Activated CD8-positive, alpha-beta T cell treated with anti-CD3 and anti-CD28 coated beads, Interleukin-2, amount 10 ng/mL, durations not matched to agents 7 days and 5 days (primary cell): ENCODE measurements around the gene VSTM2B. TPM values are rescaled to one million over a fixed set of nuclear protein-coding genes. Genes with fewer than 3 reads are reported as not detected.

Experiments used
- ATAC-seq: fragments of 150-1000 bp; cut with Tn5 transposase; one replicate; pipeline ENCODE4 v1.10.0; 2021; ENCODE audit warnings: moderate library complexity
- CTCF ChIA-PET: fragments of 350-600 bp; sonication (Branson Sonifier 250); formaldehyde crosslinking; loops from one replicate; lab custom pipeline; 2021; ENCODE audit warnings: antibody characterized with exemption; lab: Charles Lee
- POLR2A ChIA-PET: fragments of 350-600 bp; sonication (Branson Sonifier 250); formaldehyde crosslinking; loops from one replicate; lab custom pipeline; 2021; ENCODE audit warnings: antibody characterized with exemption; lab: Charles Lee
- DNase-seq: peaks from one replicate; pipeline ENCODE4 v3.0.0-alpha.2; 2020
- H3K27ac Mint-ChIP-seq: one replicate; pipeline ENCODE4 v1.8.0; 2021; ENCODE audit warnings: mild to moderate bottlenecking, mixed read lengths
- H3K27me3 Mint-ChIP-seq: one replicate; pipeline ENCODE4 v1.8.0; 2021; ENCODE audit warnings: low read depth, mixed read lengths
- H3K36me3 Mint-ChIP-seq: one replicate; pipeline ENCODE4 v1.8.0; 2021; ENCODE audit warnings: low read depth, mixed read lengths
- H3K4me1 Mint-ChIP-seq: one replicate; pipeline ENCODE4 v1.8.0; 2021; ENCODE audit warnings: low read depth, mixed read lengths
- H3K4me3 Mint-ChIP-seq: one replicate; pipeline ENCODE4 v1.8.0; 2021; ENCODE audit warnings: mild to moderate bottlenecking, mixed read lengths
- H3K9me3 Mint-ChIP-seq: one replicate; pipeline ENCODE4 v1.8.0; 2022; ENCODE audit warnings: mixed read lengths; ENCODE audit not compliant: insufficient read depth
- total RNA-seq, 2 experiments: library from RNA; stranded (reverse); gene quantifications; one replicate each; pipeline ENCODE4 v1.2.3, GENCODE V29; 2021

VSTM2B gene
- total RNA-seq, 2 experiments from 2014 or later: not detected

DNA sequence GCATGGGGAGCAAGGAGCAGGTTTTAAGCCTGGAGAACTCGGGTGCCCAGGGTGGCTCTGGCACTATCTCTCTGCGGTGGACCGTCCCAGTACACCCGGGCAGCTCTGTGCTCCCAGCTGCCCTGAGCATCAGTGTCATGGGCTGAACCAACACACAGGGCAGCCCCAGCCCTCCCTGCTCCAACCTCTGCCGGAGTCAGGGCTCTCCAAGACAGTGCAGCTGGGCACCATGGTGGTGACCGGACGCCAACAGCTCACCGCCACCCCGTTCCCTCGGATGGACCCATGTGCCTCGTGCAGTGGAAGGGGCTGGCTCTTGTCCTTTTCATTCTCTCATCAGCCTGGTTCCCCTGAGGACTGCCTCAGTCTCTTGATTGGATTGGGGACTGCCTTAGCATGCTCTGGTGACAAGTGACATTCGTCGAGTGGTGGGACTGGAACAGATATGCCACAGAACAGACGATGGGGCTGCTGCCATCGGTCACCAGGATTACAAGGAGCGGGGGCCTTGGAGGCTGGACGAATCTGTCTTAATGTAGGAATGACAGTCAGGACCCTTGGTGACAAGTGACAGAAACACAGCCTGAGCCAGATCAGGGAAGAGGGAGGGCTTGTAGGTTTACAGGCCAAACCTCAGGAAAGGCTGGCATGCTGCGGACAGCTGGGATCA, 25.7 kb upstream of the VSTM2B start:
- Mint-ChIP-seq H3K9me3 (no peaks in the 10 kb centered on the region), H3K27ac (no peak overlapping the region), H3K36me3 (no peaks in the 10 kb centered on the region), H3K4me3 (no peak overlapping the region), H3K27me3 (no peaks in the 10 kb centered on the region), H3K4me1 (no peaks in the 10 kb centered on the region)
- DNase-seq: no peak
- CTCF ChIA-PET: no interaction called here
- POLR2A ChIA-PET: no interaction called here
- ATAC-seq: no peak

DNA sequence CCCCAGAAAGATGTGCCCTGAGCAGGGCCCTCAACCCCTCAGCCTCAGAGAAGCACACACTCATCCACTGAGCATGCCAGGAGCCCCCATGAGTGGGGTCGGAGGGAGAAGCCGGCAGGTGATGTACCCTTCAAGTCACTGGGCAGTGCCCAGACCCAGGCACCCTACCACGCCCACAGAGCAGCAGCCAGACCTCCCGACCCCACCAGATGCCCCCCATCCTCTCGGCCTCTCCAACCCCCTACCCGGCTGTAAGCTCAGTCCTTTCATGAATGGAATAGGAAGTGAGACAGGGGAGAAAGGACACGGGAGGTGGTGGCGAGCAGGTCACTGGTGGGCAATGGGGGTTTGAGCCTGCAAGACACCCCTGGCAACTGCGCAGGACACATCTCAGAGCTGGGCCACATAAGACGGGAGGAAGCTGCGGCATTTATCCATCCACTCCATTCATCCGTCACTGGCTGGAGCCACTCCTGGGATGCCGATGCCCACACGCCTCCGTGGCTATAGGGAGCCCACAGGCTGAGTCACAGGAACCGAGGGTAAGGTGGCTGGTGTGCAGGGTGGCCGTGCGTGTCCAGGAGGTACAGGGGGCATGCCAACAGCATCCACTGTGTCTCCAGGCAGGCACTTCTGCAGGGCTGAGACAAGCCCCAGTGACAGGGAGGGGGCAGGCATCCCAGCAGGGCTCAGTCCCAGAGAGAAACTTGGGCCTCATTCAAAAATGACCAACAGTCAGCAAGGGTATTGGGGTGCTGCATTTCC, 23.8 kb upstream of the VSTM2B start:
- Mint-ChIP-seq H3K27ac (no peak overlapping the region), H3K4me1 (no peaks in the 10 kb centered on the region), H3K27me3 (no peaks in the 10 kb centered on the region), H3K9me3 (no peaks in the 10 kb centered on the region), H3K4me3 (no peak overlapping the region), H3K36me3 (no peaks in the 10 kb centered on the region)
- DNase-seq: no peak
- ChIA-PET CTCF (no interaction called here), POLR2A (no interaction called here)
- ATAC-seq: no peak

DNA sequence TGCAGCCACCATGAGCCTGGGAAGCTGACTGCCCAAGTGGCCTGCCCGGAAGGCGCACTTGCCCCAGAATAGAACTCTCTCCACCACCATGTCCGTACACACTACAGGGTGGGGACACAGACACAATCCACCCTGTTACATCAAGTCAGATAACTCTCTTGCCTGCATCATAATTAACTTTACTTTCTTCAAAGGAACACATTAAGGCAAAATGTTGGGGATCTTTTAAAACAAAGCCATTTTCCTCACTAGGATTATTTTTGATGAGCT, 23.3 kb upstream of the VSTM2B start:
- Mint-ChIP-seq H3K4me3 (no peak overlapping the region), H3K4me1 (no peaks in the 10 kb centered on the region), H3K36me3 (no peaks in the 10 kb centered on the region), H3K27ac (no peak overlapping the region), H3K27me3 (no peaks in the 10 kb centered on the region), H3K9me3 (no peaks in the 10 kb centered on the region)
- ChIA-PET POLR2A (no interaction called here), CTCF (no interaction called here)
- DNase-seq (no peak), ATAC-seq (no peak)

DNA sequence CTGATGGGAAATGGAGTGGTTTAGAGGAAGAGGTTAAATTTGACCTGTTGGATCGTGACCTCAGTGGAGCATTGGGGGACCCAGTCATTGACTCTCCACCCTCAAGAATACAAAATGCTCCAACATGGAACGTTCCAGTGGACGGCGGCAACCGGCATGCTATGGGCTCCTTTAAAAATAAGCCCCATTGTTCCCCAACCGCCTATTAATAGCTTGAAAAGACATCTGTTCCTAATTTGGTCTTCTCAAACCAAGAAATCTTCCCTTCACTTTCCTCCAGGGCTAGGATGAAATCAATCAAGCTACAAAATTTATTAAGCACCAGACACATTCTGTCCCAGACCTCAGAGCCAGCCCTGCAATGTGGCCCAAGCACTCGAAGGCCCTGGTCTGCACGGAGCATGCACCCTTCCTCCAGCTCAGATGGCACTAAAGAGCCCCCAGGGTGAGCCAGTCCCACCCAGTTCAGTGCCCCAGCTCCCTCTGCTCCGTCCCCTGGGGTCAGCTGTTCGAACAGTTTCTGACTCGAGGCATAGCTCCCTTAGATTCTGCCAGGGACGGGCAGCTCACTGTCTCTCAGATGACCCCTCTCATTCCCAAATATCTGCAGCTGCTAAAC, 22.5 kb upstream of the VSTM2B start:
- CTCF ChIA-PET: no interaction called here
- DNase-seq: no peak
- no peaks in the 10 kb centered on the region for H3K4me1 Mint-ChIP-seq

DNA sequence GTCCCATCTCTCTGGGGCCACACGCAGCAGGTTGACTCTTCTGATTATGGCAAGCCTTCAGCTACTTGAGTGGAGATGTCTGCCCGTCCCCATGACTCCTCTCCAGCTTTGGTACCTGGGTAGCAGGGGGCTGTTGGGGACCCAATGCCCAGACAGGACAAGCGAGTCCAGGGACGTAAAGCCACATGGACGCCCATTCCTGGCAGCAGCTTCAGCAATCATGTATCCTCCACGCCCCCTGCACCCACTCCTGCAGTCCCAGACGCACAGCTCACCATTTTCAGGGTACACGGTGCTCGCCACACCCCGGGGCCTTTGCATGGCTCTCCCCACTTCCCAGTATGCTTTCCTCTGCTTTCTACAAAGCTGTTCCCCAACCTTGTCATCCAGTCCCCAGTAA, 22.0 kb upstream of the VSTM2B start:
- DNase-seq (no peak), ATAC-seq (no peak)
- ChIA-PET CTCF (no interaction called here), POLR2A (no interaction called here)
- no peaks in the 10 kb centered on the region for H3K9me3 Mint-ChIP-seq
- no peaks in the 10 kb centered on the region for H3K36me3 Mint-ChIP-seq
- no peak overlapping the region for H3K4me3 Mint-ChIP-seq
- no peaks in the 10 kb centered on the region for H3K4me1 Mint-ChIP-seq
- H3K27ac Mint-ChIP-seq: no peak overlapping the region
- no peaks in the 10 kb centered on the region for H3K27me3 Mint-ChIP-seq

More for the DNA sequence above, 22.5 kb upstream of the VSTM2B start:
- POLR2A ChIA-PET: interaction anchor here (0.6 kb wide), 1 partner anchor 118 kb away, joined by 3 read pairs; no protein-coding TSS in a partner anchor
- no peak for ATAC-seq
- Mint-ChIP-seq H3K27me3 (no peaks in the 10 kb centered on the region), H3K4me3 (no peak overlapping the region), H3K36me3 (no peaks in the 10 kb centered on the region), H3K9me3 (no peaks in the 10 kb centered on the region), H3K27ac (no peak overlapping the region)

DNA sequence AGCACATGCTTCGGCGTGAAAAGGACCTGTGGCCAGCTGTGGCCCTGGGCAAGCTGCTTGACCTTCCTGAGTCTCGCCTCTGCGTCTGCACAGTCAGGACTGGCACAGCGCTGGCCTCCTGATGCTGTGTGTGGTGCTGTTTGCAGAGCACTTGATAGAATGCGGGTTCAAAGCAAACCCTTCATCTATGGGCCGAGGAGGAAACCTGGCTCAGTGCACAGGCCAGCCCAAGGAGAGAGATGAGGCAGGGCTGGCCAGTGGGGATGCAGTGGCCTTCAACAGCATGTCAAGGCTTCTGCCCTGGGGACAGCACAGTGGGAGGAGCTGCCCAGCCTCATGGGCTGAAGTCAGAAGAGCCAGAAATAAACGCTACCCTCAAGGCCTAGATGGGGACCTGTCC, 21.3 kb upstream of the VSTM2B start:
- no peaks in the 10 kb centered on the region for H3K4me1 Mint-ChIP-seq
- no peaks in the 10 kb centered on the region for H3K9me3 Mint-ChIP-seq
- no peak for DNase-seq
- H3K27me3 Mint-ChIP-seq: no peaks in the 10 kb centered on the region
- ChIA-PET POLR2A (no interaction called here), CTCF (no interaction called here)
- no peak overlapping the region for H3K27ac Mint-ChIP-seq
- H3K36me3 Mint-ChIP-seq: no peaks in the 10 kb centered on the region
- no peak for ATAC-seq
- H3K4me3 Mint-ChIP-seq: no peak overlapping the region

DNA sequence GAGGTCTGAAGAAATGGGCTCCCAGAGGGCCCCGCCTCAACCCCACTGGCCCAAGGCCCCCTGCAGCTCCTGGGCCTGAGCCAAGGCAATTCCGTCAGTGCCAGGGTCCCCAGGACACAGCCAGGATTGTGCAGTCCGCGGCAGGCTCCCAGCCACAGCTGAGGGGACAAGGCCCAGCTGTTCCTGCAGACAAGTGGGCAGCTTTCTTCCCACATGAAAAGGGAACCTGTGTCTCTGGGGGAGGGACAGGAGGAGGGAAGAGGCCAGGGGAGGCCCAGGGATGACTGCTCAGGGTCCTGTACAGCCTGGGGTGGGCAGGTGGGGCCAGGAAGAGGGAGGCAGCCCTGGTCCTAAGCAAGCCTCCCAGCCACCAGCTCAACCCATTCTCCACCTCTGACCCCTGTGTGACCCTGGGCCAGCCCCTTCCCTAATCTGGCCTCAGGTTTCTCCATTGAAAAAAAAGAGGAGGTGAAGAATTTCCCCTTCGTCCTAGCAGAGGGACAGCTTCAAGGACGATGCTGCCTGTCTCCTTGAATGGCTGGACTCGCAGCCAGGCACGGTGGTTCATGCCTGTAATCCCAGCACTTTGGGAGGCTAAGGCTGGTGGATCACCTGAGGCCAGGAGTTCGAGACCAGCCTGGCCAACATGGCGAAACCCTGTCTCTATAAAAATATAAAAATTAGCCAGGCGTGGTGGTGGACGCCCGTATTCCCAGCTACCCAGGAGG, 20.5 kb upstream of the VSTM2B start:
- no peak for ATAC-seq
- CTCF ChIA-PET: no interaction called here
- Mint-ChIP-seq H3K4me1 (no peaks in the 10 kb centered on the region), H3K4me3 (no peak overlapping the region), H3K27me3 (no peaks in the 10 kb centered on the region), H3K9me3 (no peaks in the 10 kb centered on the region), H3K36me3 (no peaks in the 10 kb centered on the region), H3K27ac (no peak overlapping the region)
- no peak for DNase-seq
- POLR2A ChIA-PET: no interaction called here

DNA sequence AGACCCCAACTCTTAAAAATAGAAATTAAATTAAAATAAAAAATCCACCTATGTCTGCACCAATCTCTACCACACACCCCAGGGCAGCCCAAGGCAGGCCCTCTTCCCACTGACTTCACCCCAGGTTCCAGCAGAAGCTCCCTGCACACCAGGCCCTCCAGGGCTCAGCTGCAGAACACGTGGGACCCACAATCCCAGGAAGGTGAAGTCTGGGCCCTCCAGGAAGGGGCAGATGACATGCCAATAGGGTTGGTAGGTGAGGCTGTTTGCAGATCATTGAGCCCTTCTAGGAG, 19.2 kb upstream of the VSTM2B start:
- DNase-seq (no peak), ATAC-seq (no peak)
- POLR2A ChIA-PET: no interaction called here
- no peaks in the 10 kb centered on the region for H3K4me1 Mint-ChIP-seq
- CTCF ChIA-PET: no interaction called here
- H3K27ac Mint-ChIP-seq: no peak overlapping the region
- no peaks in the 10 kb centered on the region for H3K9me3 Mint-ChIP-seq
- H3K27me3 Mint-ChIP-seq: no peaks in the 10 kb centered on the region
- no peak overlapping the region for H3K4me3 Mint-ChIP-seq
- H3K36me3 Mint-ChIP-seq: no peaks in the 10 kb centered on the region

DNA sequence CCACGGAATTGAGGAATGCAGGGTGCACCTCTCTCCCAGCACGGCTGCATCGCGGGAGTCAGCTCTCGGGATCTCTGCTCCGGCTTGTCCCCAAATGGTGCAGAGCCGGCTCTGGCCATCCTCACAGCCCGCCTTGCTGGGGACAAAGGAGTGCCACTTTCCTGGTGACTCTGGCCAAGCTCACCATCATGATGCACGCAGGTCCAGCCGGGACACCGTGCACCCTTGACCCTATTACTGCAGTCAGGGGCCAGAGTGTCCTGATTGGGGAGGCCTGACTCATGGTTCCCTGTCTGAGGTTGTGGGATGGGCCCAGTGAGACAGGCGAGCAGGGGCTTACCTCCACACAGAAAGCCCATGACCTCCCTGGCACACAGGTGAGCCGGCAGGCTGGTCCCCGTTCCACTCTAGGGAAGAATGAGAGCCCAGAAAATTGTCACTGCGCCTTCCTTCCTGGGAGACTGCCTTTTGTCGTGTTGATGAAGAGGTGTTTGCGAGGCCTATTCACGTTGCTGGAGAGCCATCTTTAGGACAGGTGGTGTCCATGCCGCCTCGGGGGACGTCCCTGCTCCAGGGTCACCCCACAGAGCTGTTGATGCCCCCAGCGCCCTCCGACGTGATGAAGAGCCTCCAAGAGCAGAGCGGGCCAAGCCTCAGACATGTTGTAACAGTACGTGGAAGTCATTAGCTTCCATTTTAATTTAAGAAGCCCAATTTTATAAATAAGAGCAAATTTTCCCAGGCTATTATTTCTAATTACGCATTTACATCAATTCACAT, 18.5 kb upstream of the VSTM2B start:
- H3K4me1 Mint-ChIP-seq: no peaks in the 10 kb centered on the region
- DNase-seq (no peak), ATAC-seq (no peak)
- no peak overlapping the region for H3K4me3 Mint-ChIP-seq
- POLR2A ChIA-PET: no interaction called here
- no peaks in the 10 kb centered on the region for H3K9me3 Mint-ChIP-seq
- no peaks in the 10 kb centered on the region for H3K27me3 Mint-ChIP-seq
- CTCF ChIA-PET: no interaction called here
- H3K27ac Mint-ChIP-seq: no peak overlapping the region
- no peaks in the 10 kb centered on the region for H3K36me3 Mint-ChIP-seq

DNA sequence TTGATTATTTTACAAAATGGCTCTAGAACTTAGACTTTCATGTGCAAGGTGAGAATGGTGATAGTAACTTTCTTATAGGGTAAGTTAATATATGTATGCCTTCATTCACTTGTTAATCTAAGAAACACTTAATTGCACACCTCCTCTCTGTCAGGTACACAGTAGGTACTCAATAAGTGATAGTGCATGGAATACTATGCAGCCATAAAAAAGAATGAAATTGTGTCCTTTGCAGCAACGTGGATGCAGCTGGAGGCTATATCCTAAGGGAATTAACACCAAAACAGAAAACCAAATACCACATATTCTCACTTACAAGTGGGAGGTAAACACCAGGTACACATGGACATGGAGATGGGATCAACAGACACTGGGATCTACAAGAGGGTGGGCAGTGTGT, 17.6 kb upstream of the VSTM2B start:
- Mint-ChIP-seq H3K27ac (no peak overlapping the region), H3K36me3 (no peaks in the 10 kb centered on the region), H3K4me3 (no peak overlapping the region), H3K4me1 (no peaks in the 10 kb centered on the region), H3K9me3 (no peaks in the 10 kb centered on the region), H3K27me3 (no peaks in the 10 kb centered on the region)
- POLR2A ChIA-PET: no interaction called here
- no peak for ATAC-seq
- CTCF ChIA-PET: no interaction called here
- no peak for DNase-seq

DNA sequence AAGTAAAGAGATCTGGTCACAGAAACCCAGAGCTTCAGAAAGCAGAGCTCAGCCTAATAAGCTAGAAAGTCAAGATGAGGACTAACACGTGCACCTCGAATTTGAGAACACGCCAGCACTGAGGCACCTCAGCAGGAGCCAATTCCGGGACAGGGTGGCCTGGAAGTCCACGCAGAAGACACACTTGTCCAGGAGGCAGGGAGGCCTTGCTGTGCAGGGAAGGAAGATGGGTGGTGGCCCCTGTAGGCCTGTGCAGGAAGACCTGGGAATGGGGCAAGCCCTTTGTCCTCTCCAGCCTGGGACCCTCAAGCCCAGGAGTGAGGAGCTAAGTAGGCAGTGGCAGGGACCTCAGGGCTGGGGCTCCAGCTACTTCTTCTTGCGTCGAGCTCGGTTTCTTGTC, 16.3 kb upstream of the VSTM2B start:
- H3K4me3 Mint-ChIP-seq: no peak overlapping the region
- H3K36me3 Mint-ChIP-seq: no peaks in the 10 kb centered on the region
- no peaks in the 10 kb centered on the region for H3K9me3 Mint-ChIP-seq
- H3K27me3 Mint-ChIP-seq: no peaks in the 10 kb centered on the region
- ATAC-seq (no peak), DNase-seq (no peak)
- H3K27ac Mint-ChIP-seq: no peak overlapping the region
- H3K4me1 Mint-ChIP-seq: no peaks in the 10 kb centered on the region
- POLR2A ChIA-PET: no interaction called here
- CTCF ChIA-PET: no interaction called here
